Ascending aorta (tissue), 2 donors: Measurements from ENCODE around the gene ASIC3. TPM values are rescaled to one million over a fixed set of nuclear protein-coding genes. Genes with fewer than 3 reads are reported as not detected.

Experiments used
- DNase-seq, 2 donors: peaks; one replicate each; pipeline ENCODE4 v3.0.0-alpha.2; 2019; ENCODE audit warnings: low spot score in 2 of 2
- H3K27ac ChIP-seq, 2 donors: fragments of 200-600 bp; sonication (generic); one replicate each; pipeline ENCODE4 v1.5.1; 2016 to 2017; ENCODE audit warnings: mild to moderate bottlenecking in 1 of 2
- H3K27me3 ChIP-seq: fragments of 200-600 bp; sonication (generic); one replicate; pipeline ENCODE4 v1.5.1; 2017
- H3K36me3 ChIP-seq, 2 donors: fragments of 200-600 bp; sonication (generic); one replicate each; pipeline ENCODE4 v1.5.1; 2016
- H3K4me1 ChIP-seq, 2 donors: fragments of 200-600 bp; sonication (generic); one replicate each; pipeline ENCODE4 v1.5.1; 2016 to 2017; ENCODE audit warnings: mild to moderate bottlenecking in 1 of 2
- H3K4me3 ChIP-seq, 2 donors: fragments of 200-600 bp; sonication (generic); one replicate each; pipeline ENCODE4 v1.5.1; 2016 to 2017; ENCODE audit warnings: mild to moderate bottlenecking in 1 of 2
- H3K9me3 ChIP-seq, 2 donors: fragments of 200-600 bp; sonication (generic); one replicate each; pipeline ENCODE4 v1.5.1; 2016
- intact Hi-C: fragments of 100-400 bp; cut with DNase I; formaldehyde crosslinking; loops from one replicate; pipeline ENCODE4 v1.15.1; 2023
- total RNA-seq: library from RNA; depleted of rRNA; stranded (reverse); fragments of >200 nt; gene quantifications from one replicate; pipeline ENCODE4 v1.1.0, GENCODE V29; 2016
- TF ChIP-seq, protein P1 (sequence below), 3 experiments: fragments of 200-600 bp in 2 of 3; fragments of 450-650 bp in 1 of 3; sonication (generic) in 2 of 3; IDR thresholded peaks; one replicate each; pipeline ENCODE4 v1.5.1; 2016 to 2019; ENCODE audit warnings: antibody characterized with exemption in 3 of 3, mild to moderate bottlenecking in 1 of 3, moderate library complexity in 1 of 3

The ASIC3 gene
- total RNA-seq, 1 donor from 2014 or later: not detected

- Histone ChIP-seq H3K4me3 (peak overlapping the region; percentile 63 to 85), H3K27ac (peak overlapping the region; percentile 72 to 82), H3K27me3 (no peaks in the 10 kb centered on the region), H3K36me3 (peaks cover 0 to 4% of the 10 kb centered on the region in 2 donors), H3K9me3 (no peaks in the 10 kb centered on the region), H3K4me1 (peaks cover 8 to 30% of the 10 kb centered on the region in 2 donors)
- TF ChIP-seq, protein P1, sequence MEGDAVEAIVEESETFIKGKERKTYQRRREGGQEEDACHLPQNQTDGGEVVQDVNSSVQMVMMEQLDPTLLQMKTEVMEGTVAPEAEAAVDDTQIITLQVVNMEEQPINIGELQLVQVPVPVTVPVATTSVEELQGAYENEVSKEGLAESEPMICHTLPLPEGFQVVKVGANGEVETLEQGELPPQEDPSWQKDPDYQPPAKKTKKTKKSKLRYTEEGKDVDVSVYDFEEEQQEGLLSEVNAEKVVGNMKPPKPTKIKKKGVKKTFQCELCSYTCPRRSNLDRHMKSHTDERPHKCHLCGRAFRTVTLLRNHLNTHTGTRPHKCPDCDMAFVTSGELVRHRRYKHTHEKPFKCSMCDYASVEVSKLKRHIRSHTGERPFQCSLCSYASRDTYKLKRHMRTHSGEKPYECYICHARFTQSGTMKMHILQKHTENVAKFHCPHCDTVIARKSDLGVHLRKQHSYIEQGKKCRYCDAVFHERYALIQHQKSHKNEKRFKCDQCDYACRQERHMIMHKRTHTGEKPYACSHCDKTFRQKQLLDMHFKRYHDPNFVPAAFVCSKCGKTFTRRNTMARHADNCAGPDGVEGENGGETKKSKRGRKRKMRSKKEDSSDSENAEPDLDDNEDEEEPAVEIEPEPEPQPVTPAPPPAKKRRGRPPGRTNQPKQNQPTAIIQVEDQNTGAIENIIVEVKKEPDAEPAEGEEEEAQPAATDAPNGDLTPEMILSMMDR (IDR thresholded peaks at IDR 0.05): no peak
- intact Hi-C loops: loop anchor here (10.0 kb wide), 2 partner anchors 666 to 1374 kb away; a partner anchor contains a TSS
- peak; percentile 66 to 84 for DNase-seq
Observed at GRCh38 chr7:151088856-151089699, 40.7 kb downstream of the ASIC3 start.

DNA sequence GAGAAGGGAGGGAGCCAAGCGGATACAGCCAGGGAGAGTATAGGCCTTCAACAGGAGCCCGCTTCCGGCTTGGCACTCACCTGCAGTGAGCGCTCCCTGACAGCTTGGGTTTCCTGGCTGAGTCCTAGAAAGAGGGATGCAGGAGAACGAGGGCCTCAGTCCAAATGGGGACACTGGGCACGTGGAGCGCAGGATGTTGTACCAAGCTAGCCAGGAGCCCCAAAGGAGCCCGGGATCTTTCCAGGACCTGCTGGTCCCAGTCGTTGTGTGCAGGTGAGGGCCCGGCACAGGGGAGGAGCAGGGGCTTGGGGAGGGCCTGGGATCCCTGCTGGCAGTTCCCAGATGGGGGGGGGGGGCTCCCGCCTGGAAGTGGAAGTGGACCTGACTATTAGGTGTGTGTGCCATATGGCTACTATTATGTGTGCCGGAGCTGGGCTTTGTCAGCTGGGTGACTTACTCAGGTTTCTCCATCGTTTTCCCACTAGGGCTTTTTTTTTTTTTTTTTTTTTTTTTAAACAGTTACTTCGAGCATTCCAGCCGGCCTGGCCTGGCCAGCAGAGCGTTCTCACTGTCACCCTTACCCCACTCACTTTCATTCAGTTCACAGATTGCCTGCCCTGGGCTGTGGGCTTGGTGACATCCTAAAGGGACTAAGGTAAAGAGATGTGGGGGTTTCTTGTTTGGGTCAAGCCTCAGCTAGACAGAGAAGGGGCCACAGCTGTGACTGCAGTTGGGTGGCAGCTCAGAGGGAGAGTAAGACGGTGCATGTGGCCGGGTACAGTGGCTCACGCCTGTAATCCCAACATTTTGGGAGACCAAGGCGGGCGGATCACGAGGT lies 41.8 kb downstream of the ASIC3 start:
- no peak for DNase-seq
- no peaks in the 10 kb centered on the region for H3K27me3 ChIP-seq
- no peak overlapping the region for H3K4me3 ChIP-seq
- peak overlapping the region; percentile 72 to 82 for H3K27ac ChIP-seq
- peaks cover 0 to 4% of the 10 kb centered on the region in 2 donors for H3K36me3 ChIP-seq
- peaks cover 8 to 30% of the 10 kb centered on the region in 2 donors for H3K4me1 ChIP-seq
- intact Hi-C loops: loop anchor here (10.0 kb wide), 2 partner anchors 665 to 1375 kb away; a partner anchor contains a TSS
- no peaks in the 10 kb centered on the region for H3K9me3 ChIP-seq
- TF ChIP-seq, protein P1 (IDR thresholded peaks at IDR 0.05): no peak

DNA sequence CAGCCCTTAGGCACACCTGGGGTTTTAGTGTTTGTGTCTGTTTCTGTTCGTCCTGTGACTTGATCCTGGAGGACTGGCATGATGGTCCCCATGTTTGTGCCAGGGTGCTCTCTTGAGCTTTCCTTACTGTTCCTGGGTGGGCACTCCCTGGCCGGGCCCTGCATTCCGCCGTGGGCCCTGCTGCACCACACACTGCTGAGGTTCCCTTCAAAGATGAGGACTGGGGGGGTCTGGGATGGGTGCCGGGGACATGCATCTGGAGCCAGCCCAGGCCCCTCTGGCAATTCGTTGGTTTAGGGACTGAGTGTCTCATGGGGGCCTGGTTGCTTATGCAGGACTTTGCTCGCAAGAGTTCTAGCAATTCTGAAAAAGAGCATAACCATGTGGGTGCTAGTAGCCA lies 42.7 kb downstream of the ASIC3 start:
- Histone ChIP-seq H3K9me3 (no peaks in the 10 kb centered on the region), H3K27ac (no peak overlapping the region), H3K4me1 (peaks cover 8 to 23% of the 10 kb centered on the region in 2 donors), H3K27me3 (no peaks in the 10 kb centered on the region), H3K4me3 (no peak overlapping the region), H3K36me3 (peaks cover 0 to 4% of the 10 kb centered on the region in 2 donors)
- DNase-seq: no peak
- intact Hi-C loops: no loop called here
- TF ChIP-seq, protein P1 (IDR thresholded peaks at IDR 0.05): no peak

DNA sequence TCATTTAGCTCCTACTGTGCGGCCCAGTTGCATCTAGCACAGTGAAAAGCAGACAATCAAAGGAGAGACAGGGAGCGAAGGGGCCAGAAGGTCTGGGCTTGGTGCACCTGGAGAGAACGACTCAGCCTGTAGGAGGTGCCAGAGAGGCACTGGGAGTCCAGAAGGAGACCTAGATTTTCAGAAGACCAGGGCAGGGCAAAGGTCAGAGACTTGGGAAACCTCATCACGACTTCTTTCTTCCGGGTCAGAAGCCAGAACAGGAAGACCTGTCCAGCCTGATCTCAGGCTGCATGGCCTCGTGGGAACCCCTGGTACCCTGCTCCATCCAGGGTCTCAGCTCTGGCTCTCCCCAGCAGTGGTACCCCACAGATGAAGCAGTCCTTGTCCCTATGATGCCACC lies 43.1 kb downstream of the ASIC3 start:
- no peak for DNase-seq
- intact Hi-C loops: no loop called here
- H3K4me1 ChIP-seq: peaks cover 8 to 23% of the 10 kb centered on the region in 2 donors

GRCh38 chr7:151091988-151092387 lies 43.7 kb downstream of the ASIC3 start:
- no peak for DNase-seq
- no peak overlapping the region for H3K4me3 ChIP-seq
- peaks cover 0 to 4% of the 10 kb centered on the region in 2 donors for H3K36me3 ChIP-seq
- TF ChIP-seq, protein P1 (IDR thresholded peaks at IDR 0.05): no peak
- H3K27me3 ChIP-seq: no peaks in the 10 kb centered on the region
- H3K9me3 ChIP-seq: no peaks in the 10 kb centered on the region
- intact Hi-C loops: no loop called here
- H3K27ac ChIP-seq: no peak overlapping the region
- H3K4me1 ChIP-seq: peaks cover 8 to 23% of the 10 kb centered on the region in 2 donors

More for the DNA sequence above, 43.1 kb downstream of the ASIC3 start:
- H3K27me3 ChIP-seq: no peaks in the 10 kb centered on the region
- H3K4me3 ChIP-seq: no peak overlapping the region
- TF ChIP-seq, protein P1 (IDR thresholded peaks at IDR 0.05): peak in 2 of 3 experiments; percentile 19 to 20
- H3K9me3 ChIP-seq: no peaks in the 10 kb centered on the region
- peaks cover 0 to 4% of the 10 kb centered on the region in 2 donors for H3K36me3 ChIP-seq
- no peak overlapping the region for H3K27ac ChIP-seq
